Femur (tissue), 1 donor: ENCODE measurements around the gene SLC16A3.
"Not testable (repeated sequence)": the region's sequence is repeated elsewhere in the genome, so short reads cannot be mapped to it uniquely, and the experiment has no call there.

ENCODE experiments used
- DNase-seq: peaks from one replicate; pipeline ENCODE4 v3.0.0-alpha.2; 2017

Gene SLC16A3

DNA sequence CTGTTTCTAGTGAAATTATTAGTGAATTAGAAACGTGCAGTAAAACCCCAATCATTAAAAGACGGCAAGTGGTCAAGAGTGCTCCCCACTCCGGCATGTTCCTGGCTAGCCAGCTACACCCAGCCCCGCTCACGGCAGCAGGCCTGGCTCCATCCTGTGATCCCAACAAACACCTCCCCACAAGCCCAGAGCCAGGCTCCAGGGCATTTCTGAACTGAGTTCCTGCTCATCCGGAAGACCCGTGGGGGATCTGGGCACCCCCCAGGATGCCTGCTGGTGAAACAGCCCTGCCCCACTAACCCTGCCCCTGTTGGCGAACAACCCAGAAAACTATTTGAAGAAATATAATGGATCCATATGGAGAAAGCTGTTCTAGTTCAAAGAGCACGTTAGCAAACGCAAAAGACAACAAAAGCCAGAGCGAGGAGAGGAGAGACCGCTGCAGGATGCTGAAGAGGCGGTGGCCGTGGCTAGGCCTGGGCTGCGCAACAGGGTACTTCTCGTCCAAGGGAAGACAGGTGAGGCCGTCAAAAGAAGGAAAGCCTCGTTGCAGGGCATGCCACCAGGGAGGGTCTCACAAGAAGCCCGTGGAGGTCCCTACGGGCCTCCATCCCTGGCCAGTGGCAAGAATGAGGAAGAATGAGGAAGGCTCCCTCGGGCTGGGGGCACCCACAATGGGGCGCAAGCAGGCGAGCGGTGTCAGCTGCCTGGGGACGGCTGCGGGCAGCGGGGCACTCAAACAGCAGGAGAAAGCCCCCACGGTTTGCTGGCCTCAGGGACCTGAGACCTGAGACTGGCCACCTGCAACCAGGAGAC, 19.2 kb downstream of the SLC16A3 start:
- no peak for DNase-seq

DNA sequence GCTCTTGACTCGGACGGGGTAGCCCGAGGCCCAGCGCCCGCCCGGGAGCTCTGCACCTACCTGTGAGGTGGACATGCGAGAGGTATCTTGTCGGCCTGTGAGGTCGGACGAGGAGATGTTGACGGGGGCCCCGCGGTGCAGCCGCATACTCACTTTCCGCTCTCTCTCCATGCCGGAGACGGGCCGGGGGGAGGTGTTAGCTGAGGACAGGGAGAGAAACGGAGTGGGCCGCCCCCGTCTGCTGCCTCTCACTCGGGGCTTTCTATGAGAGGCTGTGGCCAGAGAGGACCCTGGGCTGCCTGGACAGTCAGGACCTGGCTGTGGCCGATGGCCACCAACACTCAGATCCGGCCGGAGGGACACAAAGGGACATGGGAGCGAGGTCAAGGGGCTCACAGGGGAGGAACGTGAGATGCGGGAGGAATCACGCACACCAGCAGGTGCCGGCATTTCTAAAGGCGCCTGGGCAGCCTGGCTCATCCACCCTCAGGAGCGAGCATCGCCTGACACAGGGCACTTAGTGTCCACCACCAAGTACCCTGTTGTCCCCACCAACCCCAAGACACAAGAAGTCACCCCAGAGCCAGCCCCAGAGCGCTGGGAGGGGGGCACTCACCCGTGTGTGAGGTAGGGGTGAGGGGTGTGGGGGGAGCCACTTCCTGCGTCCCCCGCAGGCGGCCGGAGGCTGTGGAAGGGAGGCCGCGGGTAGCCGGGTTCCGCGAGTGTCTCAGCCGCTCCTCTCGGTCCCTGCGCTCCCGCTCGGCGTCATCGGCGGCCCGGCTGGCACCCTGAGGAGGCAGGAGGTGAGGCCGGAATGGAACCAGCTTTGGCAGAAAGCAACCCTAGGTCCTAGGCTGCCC, 20.2 kb downstream of the SLC16A3 start:
- DNase-seq: no peak

DNA sequence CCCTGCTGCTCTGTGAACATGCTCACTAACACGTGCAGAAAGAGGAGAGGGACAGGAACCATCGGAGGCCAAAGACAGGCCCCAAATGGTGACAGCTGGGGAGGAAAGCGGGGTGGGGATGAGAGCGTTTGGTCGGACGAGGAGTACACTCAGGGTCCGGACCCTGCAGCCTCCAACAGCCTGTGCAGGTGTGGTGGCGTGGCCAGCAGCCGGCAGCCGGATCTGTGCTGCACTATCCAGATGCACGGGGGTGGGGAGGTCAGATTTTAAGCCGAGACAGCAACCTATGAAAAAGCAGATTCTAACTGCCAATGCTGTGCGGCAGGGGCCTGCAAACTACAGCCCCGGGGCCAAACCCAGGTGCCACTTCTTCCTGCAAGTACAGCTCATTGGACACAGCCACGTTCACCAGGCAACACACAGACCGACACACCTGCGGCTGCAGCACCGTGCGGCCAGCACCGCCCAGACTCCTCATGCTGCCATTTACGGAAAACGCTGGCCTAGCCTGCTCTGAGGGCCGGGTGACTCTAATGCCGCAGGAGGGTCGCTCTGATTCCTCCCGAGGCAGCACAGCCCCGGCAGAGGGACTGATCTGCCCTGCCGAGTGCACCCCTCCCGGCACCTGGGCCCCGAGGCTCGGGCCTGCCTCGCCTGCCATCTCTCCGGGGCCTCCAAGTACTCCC, 21.2 kb downstream of the SLC16A3 start:
- DNase-seq: no peak

DNA sequence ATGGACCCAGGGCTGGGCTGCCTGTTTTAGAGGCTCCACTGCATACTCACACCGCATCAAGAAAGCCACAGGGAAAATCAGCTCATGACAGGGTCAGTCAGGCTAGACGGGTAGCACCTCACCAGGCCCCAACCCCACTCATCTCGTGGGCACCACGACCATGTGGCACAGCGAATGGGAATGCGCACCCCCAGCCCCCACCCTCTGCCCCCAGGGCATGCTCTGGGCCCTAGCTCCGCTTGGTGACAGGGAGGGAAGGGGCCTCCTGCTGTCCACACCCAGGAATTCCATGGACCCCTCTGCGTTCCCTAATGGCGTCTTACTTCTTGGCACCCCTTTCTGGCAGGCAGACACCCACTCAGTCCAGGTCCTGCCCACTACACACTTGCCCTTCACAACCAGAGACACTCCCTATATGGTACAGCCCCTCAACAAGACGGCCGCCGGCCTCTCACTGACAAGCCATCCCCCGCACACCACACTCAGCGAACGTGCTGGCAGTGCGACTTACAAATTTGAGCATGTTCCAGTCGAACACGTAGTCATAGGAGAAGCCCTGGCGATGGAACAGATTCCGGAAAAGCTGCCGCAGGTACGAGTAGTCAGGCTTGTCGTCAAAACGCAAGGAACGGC, 22.1 kb downstream of the SLC16A3 start:
- no peak for DNase-seq

DNA sequence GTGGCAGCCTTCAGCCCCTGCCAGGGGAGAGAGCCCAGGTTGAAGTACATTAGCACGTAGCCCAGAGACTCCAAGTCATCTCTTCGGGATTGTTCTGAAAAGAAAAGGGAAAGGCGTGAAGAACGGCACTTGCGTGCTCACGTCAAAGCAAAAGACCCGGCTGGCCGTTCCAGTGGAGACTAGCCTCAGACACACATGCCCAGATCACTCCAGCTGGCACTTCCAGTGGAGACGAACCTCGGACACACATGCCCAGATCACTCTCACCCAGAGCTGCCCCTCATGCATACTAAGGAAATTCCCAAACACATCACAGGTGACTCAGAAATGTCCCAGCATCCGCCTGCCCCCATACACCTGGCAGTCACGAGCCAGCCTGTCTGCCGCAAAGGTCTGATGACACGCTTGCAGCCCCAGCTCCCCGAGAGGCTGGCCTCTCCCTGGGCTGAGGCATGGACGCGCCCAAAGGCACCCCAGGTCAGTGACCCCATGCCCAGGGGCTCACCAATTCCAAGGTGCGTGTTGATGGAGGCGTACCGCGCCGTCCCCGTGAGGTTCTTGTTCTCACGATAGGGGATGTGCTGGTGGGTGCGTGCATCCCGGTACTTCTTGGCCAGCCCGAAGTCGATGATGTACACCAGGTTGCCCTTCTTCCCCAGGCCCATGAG, 23.8 kb downstream of the SLC16A3 start:
- no peak for DNase-seq

DNA sequence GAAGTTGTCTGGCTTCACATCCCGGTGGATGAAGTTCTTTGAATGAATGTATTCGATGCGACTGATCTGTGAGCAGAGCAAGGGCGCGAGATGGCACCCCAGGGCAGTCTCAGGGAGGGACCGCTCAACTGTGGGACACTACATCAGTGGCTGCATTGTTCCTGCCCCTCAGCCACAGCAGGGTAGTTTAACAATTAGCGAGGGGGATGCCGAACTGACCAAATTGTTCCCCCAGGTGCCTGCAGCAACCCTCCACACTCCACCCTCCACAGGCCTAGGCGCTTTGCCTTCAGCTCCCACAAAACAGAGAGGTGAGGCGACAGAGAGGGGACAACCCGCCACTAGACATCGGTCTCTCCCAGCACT, 24.3 kb downstream of the SLC16A3 start:
- no peak for DNase-seq

DNA sequence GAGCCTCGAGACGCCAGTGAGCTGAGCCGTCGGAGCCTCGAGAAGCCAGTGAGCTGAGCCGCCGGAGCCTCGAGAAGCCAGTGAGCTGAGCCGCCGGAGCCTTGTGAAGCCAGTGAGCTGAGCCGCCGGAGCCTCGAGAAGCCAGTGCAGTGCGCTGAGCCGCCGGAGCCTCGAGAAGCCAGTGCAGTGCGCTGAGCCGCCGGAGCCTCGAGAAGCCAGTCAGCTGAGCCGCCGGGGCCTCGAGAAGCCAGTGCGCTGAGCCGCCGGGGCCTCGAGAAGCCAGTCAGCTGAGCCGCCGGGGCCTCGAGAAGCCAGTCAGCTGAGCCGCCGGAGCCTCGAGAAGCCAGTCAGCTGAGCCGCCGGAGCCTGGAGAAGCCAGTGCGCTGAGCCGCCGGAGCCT, 25.3 kb downstream of the SLC16A3 start:
- DNase-seq: not testable (repeated sequence)

DNA sequence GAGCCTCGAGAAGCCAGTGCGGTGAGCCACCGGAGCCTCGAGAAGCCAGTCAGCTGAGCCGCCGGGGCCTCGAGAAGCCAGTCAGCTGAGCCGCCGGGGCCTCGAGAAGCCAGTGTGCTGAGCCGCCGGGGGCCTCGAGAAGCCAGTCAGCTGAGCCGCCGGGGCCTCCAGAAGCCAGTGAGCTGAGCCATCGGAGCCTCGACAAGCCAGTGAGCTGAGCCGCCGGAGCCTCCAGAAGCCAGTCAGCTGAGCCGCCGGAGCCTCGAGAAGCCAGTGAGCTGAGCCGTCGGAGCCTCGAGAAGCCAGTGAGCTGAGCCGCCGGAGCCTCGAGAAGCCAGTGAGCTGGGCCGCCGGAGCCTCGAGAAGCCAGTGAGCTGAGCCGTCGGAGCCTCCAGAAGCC, 25.9 kb downstream of the SLC16A3 start:
- not testable (repeated sequence) for DNase-seq

DNA sequence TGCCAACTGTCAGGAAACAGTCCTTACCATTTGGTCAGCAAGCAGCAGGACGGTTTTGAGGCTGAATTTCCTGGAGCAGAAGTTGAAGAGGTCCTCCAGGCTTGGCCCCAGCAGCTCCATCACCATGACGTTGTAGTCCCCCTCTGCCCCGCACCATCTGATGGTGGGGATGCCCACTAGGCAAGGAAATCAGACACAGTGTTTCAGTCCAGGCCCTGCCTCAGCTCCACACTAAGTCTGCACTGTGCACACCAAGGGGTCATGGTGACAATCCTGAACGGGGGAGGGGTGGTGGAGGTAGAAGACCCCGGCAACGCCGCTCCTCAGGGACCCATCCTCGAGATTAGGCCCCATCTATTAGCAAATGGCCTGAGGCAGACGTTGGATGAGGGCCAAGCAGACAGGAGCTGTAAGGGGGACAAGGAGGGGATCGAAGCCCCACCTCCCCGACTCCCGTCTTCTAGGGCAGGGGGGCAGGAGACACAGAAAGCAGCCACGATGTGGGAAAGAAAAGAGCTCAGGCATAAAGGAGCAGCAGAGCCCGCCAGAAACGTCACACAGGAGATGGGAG, 26.6 kb downstream of the SLC16A3 start:
- no peak for DNase-seq

DNA sequence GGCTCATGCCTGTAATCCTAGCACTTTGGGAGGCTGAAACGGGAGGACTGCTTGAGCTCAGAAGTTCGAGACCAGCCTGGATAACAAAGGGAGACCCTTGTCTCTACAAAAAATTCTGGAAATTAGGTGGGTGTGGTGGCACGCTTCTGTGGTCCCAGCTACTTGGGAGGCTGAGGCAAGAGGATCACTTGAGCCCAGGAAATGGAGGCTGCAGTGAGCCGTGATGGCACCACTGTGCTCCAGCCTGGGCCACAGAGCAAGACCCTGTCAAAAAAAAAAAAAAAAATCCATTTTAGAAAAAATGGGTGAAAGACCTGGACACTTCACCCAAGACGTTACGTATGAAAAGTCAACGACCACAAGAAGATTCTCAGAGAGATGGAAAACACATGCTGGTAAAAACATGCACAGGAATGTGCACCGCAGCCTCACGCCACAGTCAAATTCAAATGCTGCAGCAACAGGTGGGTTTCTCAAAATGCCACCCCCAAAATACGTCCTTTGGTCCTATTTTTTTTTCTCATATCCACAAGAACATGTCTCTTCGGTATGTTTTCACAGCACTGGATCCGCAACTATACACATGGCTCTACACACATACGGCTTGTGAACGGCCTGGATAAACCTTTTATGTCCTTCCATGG, 27.5 kb downstream of the SLC16A3 start:
- no peak for DNase-seq

DNA sequence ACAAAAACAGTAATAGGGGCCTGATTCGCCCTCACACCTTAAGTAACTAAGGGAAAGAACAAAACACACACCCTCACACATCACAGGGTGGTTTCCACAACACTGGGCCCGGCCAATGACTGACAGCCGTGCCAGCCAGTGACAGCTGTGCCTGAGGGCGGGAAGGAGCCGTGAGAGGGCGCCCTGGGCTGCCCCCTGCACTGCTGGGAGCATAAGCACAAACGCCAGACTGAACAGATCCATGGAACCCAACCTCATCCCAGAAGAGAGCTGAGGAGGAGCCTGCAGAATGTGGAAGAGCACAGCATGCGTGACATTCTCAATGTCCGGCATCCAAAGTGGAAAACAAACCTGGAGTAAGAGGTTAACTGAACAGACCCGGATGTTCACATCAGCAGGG, 28.6 kb downstream of the SLC16A3 start:
- no peak for DNase-seq

DNA sequence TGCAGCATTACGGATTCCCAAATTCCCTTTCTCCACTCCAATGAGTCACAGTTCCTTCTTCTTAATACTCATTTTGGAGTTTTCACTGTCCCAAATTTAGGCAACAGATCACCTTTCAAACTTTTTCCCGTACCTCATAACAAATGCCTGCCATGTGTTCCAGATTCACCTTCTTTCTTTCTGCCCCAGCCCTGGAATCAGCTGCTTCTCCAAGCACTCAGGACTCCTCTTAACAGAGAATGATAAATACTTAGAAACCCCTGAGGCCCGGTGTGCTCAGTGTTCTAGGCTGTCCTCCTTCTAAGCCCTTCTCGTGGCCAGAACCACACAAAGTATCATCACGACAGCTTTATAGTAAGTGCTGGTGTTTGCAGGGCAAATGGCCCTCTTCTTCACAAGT, 29.7 kb downstream of the SLC16A3 start:
- no peak for DNase-seq

DNA sequence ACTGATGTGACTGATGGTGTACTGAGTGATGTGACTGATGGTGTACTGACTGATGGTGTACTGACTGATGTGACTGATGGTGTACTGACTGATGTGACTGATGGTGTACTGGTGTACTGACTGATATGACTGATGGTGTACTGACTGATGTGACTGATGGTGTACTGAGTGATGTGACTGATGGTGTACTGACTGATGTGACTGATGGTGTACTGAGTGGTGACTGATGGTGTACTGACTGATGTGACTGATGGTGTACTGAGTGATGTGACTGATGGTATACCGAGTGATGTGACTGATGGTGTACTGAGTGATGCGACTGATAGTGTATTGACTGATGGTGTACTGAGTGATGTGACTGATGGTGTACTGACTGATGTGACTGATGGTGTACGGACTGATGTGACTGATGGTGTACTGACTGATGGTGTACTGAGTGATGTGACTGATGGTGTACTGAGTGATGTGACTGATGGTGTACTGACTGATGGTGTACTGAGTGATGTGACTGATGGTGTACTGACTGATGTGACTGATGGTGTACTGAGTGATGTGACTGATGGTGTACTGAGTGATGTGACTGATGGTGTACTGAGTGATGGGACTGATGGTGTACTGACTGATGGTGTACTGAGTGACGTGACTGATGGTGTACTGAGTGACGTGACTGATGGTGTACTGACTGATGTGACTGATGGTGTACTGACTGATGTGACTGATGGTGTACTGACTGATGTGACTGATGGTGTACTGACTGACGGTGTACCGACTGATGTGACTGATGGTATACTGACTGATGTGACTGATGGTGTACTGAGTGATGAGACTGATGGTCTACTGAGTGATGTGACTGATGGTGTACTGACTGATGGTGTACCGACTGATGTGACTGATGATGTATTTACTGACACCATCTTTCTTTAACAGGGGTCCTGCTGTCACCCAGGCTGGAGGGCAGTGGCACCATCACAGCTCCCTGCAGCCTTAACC, 31.4 kb downstream of the SLC16A3 start:
- DNase-seq: not testable (repeated sequence)

DNA sequence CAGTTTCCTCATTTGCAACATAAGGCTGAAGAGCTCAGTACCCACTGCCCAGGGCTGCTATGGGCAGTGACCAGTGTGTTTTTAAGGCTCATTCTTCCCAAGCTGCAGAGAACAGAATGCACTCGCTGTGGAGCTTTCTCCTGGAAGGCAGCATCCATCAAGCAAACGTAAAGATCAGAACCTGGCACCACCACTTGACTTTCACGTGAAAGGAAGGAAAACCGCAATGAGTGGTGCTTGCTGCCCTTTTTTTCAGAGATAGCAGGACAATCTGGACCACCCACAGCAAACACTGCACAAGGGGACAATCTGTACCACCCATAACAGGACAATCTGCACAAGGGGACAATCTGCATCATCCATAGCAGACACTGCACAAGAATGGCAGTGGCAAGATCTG, 33.5 kb downstream of the SLC16A3 start:
- no peak for DNase-seq

DNA sequence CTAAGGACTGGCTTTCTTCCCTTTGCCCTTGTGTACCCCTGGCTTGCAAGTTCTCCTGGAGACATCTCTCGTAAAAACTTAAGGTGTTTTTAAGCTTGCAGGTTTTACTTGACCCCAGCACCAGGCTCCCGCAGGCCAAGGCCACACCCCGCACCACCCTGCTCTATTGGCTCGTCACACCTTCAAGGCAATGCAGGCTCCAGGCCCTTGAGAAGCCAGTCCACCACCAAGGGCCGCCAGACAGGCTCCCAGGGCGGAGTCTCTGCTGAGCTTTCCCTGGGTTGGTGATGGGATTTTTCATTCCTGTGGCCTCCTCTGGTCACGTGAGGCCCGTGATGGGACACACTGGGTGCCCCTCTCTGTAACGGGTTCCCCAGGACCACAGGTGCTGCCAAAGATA, 34.8 kb downstream of the SLC16A3 start:
- no peak for DNase-seq

DNA sequence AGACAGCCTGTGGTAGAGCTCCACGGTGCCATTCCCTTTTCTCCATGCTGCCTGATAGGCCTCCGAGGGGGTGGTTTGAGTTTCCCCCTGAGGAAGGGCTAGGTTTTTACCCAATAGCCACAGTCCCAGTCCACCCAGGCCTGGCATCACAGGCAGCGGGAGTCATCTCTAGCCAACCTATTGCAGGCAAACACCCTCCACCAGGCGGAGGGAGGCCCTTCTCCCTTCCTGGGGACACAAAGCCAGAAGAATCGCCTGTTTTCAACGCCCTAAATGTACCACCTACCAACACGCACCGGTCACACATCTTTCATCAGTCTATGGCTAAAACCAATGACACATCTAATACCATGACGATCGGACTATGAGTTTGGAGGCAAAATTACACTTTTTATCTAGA, 37.3 kb downstream of the SLC16A3 start:
- no peak for DNase-seq

DNA sequence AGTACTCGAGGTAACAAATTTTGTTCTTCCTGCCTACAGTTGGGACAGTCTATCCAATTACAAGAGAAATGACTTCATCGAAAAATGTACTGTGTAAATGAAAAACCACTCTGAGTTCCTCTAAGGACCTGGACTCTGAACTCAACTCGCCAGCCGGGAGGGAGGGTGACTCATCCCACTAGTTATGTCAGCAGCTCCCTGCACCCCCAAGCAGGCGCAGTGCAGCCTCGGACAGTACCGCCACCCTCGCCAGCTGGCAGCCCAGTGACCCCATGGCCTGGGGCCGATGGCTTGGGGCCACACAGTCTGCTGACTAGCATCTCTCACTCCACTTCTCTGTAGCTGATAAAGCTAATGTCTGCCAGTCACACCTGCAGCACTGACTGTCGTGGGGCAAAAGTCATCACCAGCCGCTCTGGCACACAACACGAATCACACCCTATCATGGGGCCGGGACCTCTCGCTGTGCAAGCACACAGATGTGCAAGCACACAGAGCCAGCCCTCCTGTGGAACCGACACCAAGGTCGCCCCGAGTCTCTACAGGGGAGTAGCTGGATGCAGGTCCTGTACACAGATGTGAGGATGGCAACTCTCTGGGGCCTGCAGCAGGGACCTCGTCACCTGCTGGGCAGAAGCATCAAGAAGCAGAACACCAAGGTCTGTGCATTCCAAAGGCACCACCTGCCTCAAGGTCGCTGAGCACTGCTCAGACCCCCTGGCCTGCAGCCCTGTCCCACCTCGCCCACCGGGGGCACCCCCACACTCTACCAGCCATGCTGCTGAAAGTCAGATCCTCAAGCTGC, 38.9 kb downstream of the SLC16A3 start:
- peak; percentile 81 for DNase-seq

DNA sequence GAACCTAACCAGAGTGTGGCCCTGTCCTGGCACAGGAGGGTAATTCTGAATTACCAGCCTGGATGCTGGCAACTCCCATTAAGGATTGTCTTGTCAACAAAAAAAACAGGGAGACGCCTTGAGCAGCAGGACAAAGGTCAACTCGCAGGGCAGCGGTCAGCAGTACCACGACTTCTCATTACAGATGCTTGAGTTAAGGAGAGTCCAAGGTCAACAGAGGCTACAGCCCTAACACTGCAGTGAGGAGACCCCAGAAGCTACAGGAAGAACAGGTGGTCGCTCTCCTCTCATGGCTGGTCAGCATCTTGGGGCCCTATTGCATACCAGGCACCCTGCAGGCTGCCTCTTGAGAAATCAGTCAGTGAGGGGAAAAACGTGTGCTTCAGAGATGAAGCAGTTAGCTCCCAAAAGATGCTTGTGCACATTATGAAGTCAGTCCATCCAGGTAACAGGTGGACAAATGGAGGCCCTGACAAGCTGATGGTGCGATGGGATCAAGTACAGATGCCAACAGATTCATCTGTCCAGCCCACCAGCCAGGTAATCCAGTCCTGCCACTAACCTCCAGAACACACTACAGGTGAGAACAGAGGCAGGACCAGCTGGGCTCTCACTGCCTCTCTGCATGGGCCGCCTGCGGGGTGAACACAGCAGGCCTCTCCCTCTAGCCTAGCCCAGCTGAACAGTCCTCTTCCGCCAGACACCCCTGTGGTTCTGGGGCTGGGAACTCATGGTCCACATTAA, 40.5 kb downstream of the SLC16A3 start:
- DNase-seq: no peak
